ENCODE data around the gene TCF21.
"Not testable (repeated sequence)": the region's sequence is repeated elsewhere in the genome, so short reads cannot be mapped to it uniquely, and the experiment has no call there.

Gene TCF21

DNA sequence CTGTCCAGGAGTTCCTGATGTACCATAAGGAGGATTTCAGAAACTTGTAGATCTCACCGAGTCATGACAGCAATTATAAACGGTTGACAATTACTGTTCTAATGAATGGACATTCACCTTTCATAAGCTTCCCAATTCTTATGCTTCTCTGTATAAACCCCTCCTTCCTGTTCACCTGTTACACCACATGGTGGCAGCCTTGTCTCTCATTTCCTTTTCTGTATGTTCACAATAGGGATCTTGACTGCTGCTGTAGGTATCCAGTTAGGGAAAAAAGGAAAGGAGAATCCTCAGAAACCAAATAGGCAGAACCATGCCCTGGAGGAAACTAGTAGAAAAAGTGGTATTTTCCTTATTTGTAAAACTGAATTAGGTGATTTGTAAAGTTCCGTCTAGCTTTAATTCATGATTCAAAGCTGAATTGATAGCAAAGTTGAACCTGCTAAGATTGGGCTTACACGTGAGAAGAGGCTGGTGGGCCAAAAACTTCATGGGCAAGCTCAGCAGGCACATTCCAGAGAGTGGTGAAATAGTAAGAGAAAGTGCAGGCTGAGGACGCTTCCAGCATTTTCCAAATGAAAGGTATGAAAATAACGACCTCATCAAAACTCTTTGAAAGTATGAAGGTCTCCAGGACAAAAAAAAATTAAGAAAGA is 35.2 kb downstream of the TCF21 start:
- no peaks in the 10 kb centered on the region for H3K36me3 ChIP-seq (ENCODE audit: insufficient read depth, low read length)
- H3K9ac ChIP-seq (ENCODE audit: low read depth, low read length): peak overlapping the region; percentile 38; the same call in 1 of the 2 replicates
- H3K9me3 ChIP-seq (ENCODE audit: control insufficient read depth, insufficient read depth, low read length): no peaks in the 10 kb centered on the region
- no peaks in the 10 kb centered on the region; the same call in 1 of the 2 replicates for H3K4me1 ChIP-seq (ENCODE audit: insufficient read depth, low read length)

DNA sequence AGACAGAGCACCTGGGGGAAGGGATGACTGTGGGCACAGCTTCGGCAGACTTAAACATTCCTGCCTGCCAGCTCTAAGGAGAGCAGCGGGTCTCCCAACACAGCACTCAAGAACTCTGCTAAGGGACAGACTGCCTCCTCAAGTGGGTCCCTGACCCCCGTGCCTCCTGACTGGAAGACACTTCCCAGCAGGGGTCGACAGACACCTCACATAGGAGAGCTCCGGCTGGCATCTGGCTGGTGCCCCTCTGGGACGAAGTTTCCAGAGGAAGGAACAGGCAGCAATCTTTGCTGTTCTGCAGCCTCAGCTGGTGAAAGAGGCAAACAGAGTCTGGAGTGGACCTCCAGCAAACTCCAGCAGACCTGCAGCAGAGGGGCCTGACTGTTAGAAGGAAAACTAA is 42.3 kb downstream of the TCF21 start:
- H3K9ac ChIP-seq (ENCODE audit: low read depth, low read length); H3K36me3 ChIP-seq (ENCODE audit: insufficient read depth, low read length); H3K9me3 ChIP-seq (ENCODE audit: control insufficient read depth, insufficient read depth, low read length); H3K4me1 ChIP-seq (ENCODE audit: insufficient read depth, low read length): not testable (repeated sequence)

DNA sequence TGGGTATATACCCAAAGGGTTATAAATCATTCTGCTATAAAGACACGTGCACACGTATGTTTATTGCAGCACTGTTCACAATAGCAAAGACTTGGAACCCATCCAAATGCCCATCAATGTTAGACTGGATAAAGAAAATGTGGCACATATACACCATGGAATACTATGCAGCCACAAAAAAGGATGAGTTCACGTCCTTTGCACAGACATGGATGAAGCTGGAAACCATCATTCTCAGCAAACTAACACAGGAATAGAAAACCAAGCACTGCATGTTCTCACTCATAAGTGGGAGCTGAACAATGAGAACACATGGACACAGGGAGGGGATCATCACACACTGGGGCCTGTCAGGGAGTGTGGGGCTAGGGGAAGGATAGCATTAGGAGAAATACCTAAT is 47.4 kb downstream of the TCF21 start:
- H3K9ac ChIP-seq (ENCODE audit: low read depth, low read length); H3K36me3 ChIP-seq (ENCODE audit: insufficient read depth, low read length); H3K9me3 ChIP-seq (ENCODE audit: control insufficient read depth, insufficient read depth, low read length); H3K4me1 ChIP-seq (ENCODE audit: insufficient read depth, low read length): not testable (repeated sequence)

DNA sequence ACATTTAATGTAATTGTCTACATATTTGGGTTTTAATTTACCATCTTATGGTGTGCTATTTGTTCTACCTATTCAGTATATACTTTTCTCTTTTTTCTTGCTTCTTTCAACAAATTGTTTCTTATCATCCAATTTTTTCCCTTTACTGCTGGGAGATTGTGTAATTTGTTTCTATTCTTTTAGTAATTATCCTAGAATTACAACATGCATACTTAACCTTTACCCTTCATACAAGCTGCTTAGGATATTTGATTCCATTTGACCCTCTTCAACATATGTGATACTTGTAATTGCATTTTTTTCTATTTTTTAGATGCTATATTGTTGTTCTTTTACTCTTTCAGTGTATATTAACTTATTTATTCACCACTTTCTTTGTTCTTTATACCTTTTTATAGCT is 49.0 kb downstream of the TCF21 start:
- Histone ChIP-seq H3K9ac (ENCODE audit: low read depth, low read length) (no peak overlapping the region), H3K9me3 (ENCODE audit: control insufficient read depth, insufficient read depth, low read length) (no peaks in the 10 kb centered on the region), H3K36me3 (ENCODE audit: insufficient read depth, low read length) (no peaks in the 10 kb centered on the region), H3K4me1 (ENCODE audit: insufficient read depth, low read length) (no peaks in the 10 kb centered on the region)

DNA sequence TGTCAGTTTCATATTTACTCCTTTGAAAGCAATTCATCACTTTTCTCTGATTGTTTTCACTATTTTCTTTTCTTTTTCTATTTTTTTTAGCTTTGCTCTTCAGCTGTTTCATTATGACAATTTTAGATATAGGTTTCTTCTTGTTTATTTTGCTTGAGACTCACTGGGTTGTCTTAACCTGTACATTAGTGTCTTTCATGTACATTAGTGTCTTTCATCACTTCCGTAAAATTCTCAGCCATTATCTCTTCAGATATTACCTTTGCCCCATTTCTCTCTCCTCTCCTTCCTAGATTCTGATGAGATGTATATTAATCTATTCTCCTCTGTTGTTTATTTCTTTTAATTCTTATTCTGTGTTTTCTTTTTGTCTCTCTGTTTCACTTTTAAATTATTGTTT is 49.6 kb downstream of the TCF21 start:
- H3K4me1 ChIP-seq (ENCODE audit: insufficient read depth, low read length): no peaks in the 10 kb centered on the region
- no peaks in the 10 kb centered on the region for H3K9me3 ChIP-seq (ENCODE audit: control insufficient read depth, insufficient read depth, low read length)
- no peaks in the 10 kb centered on the region for H3K36me3 ChIP-seq (ENCODE audit: insufficient read depth, low read length)
- H3K9ac ChIP-seq (ENCODE audit: low read depth, low read length): no peak overlapping the region

DNA sequence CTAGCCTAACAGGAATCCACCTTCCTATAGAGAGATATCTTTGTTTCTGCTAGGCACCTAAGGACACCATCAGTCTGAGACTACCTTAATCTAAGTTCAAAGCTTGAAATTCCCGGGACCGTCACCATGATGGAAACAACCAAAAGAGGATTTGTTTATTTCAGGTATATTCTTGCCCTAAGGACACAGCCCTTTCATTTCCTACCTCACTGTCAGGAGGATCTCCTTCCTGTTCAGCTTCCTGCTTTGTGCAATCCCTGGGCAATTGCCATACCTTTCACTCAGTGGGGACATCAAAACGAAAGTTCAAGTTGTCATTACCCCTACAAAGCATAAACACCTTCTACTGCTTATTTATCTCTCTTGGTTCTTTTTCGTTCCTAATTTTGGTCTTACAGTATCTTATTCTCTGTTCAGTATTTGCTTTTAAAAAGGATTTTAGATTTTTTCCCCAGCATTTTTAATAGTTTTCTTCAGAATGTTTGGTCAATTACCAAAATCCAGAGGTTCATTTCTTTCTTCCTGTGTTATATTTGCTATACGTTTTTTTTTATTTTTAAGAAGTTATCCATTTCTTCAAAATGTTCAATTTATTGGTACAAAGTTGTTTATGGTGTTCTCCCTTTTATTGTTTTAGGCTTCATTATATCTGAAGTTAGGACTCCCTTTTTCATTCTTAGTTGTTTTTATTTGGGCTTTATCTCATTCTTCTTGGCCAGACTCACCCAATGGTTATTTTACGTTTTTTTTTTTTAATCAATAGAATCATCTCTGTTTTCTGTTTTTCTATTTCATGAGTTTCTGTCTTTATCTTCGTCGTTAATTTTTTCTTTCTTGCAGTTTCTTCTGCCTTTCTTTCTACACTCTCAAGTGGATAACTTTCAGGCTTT is 51.1 kb downstream of the TCF21 start:
- Histone ChIP-seq H3K4me1 (ENCODE audit: insufficient read depth, low read length) (no peaks in the 10 kb centered on the region), H3K9me3 (ENCODE audit: control insufficient read depth, insufficient read depth, low read length) (no peaks in the 10 kb centered on the region), H3K36me3 (ENCODE audit: insufficient read depth, low read length) (no peaks in the 10 kb centered on the region), H3K9ac (ENCODE audit: low read depth, low read length) (no peak overlapping the region)
